Spinal cord (tissue), 10 donors: ENCODE results near the gene RNPS1. TPM values are rescaled to one million over a fixed set of nuclear protein-coding genes. Genes with fewer than 3 reads are reported as not detected.
A peak's percentile ranks its signal among the peaks of the same experiment; 100 is the strongest.

Experiments
- DNase-seq, 6 donors: peaks; one replicate each; pipeline versions ENCODE4 v3.0.0 to v3.0.0-alpha.2; 2013 to 2015; ENCODE audit warnings: low spot score in 6 of 6, low read depth in 4 of 6
- H3K27ac ChIP-seq: one replicate; pipeline ENCODE4 v1.5.1; 2013; ENCODE audit warnings: low read depth, low read length, control low read depth
- H3K27me3 ChIP-seq: one replicate; pipeline ENCODE4 v1.6.1; 2013; ENCODE audit warnings: low read length; ENCODE audit not compliant: control insufficient read depth, insufficient read depth
- H3K36me3 ChIP-seq: one replicate; pipeline ENCODE4 v1.6.1; 2013; ENCODE audit warnings: low read length; ENCODE audit not compliant: control insufficient read depth, insufficient read depth
- H3K4me1 ChIP-seq: one replicate; pipeline ENCODE4 v1.6.1; 2013; ENCODE audit warnings: low read length; ENCODE audit not compliant: control insufficient read depth, insufficient read depth
- H3K4me3 ChIP-seq: one replicate; pipeline ENCODE4 v1.5.1; 2013; ENCODE audit warnings: low read depth, low read length, control low read depth
- H3K9me3 ChIP-seq: one replicate; pipeline ENCODE4 v1.6.1; 2013; ENCODE audit warnings: low read length; ENCODE audit not compliant: control insufficient read depth, insufficient read depth
- WGBS: methylation state at CpG from one replicate; pipeline ENCODE4 v1.1.5; 2013; ENCODE audit warnings: missing lambda C conversion rate; ENCODE audit not compliant: insufficient coverage; 5-methylcytosine and 5-hydroxymethylcytosine counted together
- long read RNA-seq, 4 donors: transcript quantifications; one replicate each; lab custom pipeline, GENCODE V29; 2026
- polyA plus RNA-seq, 2 donors: library from polyadenylated mRNA; unstranded; fragments of 120-200 nt; gene quantifications; one replicate each; pipeline ENCODE4 v1.2.1, GENCODE V29; 2013; ENCODE audit not compliant: insufficient read length in 2 of 2
- total RNA-seq, 2 donors: library from RNA; depleted of rRNA in 1 of 2; stranded (reverse); fragments of 120-200 nt in 1 of 2; fragments of >200 nt in 1 of 2; gene quantifications; one replicate each; pipeline versions ENCODE4 v1.2.3 to v1.2.4, GENCODE V29; 2013 to 2014
- donor health status: healthy.

The RNPS1 gene, protein sequence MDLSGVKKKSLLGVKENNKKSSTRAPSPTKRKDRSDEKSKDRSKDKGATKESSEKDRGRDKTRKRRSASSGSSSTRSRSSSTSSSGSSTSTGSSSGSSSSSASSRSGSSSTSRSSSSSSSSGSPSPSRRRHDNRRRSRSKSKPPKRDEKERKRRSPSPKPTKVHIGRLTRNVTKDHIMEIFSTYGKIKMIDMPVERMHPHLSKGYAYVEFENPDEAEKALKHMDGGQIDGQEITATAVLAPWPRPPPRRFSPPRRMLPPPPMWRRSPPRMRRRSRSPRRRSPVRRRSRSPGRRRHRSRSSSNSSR
- 100 to 1,000 TPM in 1 of 2 donors, 10 to 100 TPM in 1; 72.7 to 109 TPM for total RNA-seq
- 100 to 1,000 TPM; 265 to 285 TPM for polyA plus RNA-seq
- long read RNA-seq, donor 1, transcript RNPS1-203 (8 exons, 2,069 nt) = minor isoform, 10 of 189 reads
- long read RNA-seq, donor 1, transcript RNPS1-220 (7 exons, 2,037 nt) = minor isoform, 10 of 189 reads
- long read RNA-seq, donor 1, transcript RNPS1-217 (7 exons, 1,514 nt) = minor isoform, 16 of 189 reads
- long read RNA-seq, donor 1, transcript RNPS1-202 (8 exons, 2,241 nt) = major isoform, 55 of 189 reads
- long read RNA-seq, donor 1, partial matches to known transcripts = 71 of 189 reads
- long read RNA-seq, donor 1, other reads (novel, unspliced or antisense) = 0 of 189 reads
- long read RNA-seq, donor 2, transcript RNPS1-206 (2 exons, 2,223 nt) = minor isoform, 6 of 47 reads
- long read RNA-seq, donor 2, transcript RNPS1-220 (7 exons, 2,037 nt) = minor isoform, 7 of 47 reads
- long read RNA-seq, donor 2, transcript RNPS1-217 (7 exons, 1,514 nt) = minor isoform, 11 of 47 reads
- long read RNA-seq, donor 2, transcript RNPS1-202 (8 exons, 2,241 nt) = major isoform, 15 of 47 reads
- long read RNA-seq, donor 2, partial matches to known transcripts = 0 of 47 reads
- long read RNA-seq, donor 2, other reads (novel, unspliced or antisense) = 0 of 47 reads
- long read RNA-seq, donor 3, transcript RNPS1-219 (6 exons, 1,685 nt) = minor isoform, 10 of 73 reads
- long read RNA-seq, donor 3, transcript RNPS1-220 (7 exons, 2,037 nt) = minor isoform, 10 of 73 reads
- long read RNA-seq, donor 3, transcript RNPS1-202 (8 exons, 2,241 nt) = major isoform, 24 of 73 reads
- long read RNA-seq, donor 3, transcript RNPS1-217 (7 exons, 1,514 nt) = minor isoform, 12 of 73 reads
- long read RNA-seq, donor 3, partial matches to known transcripts = 9 of 73 reads
- long read RNA-seq, donor 3, other reads (novel, unspliced or antisense) = 0 of 73 reads
- long read RNA-seq, donor 4, transcript RNPS1-217 (7 exons, 1,514 nt) = minor isoform, 6 of 104 reads
- long read RNA-seq, donor 4, transcript RNPS1-206 (2 exons, 2,223 nt) = minor isoform, 7 of 104 reads
- long read RNA-seq, donor 4, transcript RNPS1-220 (7 exons, 2,037 nt) = minor isoform, 26 of 104 reads
- long read RNA-seq, donor 4, transcript RNPS1-202 (8 exons, 2,241 nt) = major isoform, 29 of 104 reads
- long read RNA-seq, donor 4, partial matches to known transcripts = 19 of 104 reads
- long read RNA-seq, donor 4, other reads (novel, unspliced or antisense) = 0 of 104 reads

DNA sequence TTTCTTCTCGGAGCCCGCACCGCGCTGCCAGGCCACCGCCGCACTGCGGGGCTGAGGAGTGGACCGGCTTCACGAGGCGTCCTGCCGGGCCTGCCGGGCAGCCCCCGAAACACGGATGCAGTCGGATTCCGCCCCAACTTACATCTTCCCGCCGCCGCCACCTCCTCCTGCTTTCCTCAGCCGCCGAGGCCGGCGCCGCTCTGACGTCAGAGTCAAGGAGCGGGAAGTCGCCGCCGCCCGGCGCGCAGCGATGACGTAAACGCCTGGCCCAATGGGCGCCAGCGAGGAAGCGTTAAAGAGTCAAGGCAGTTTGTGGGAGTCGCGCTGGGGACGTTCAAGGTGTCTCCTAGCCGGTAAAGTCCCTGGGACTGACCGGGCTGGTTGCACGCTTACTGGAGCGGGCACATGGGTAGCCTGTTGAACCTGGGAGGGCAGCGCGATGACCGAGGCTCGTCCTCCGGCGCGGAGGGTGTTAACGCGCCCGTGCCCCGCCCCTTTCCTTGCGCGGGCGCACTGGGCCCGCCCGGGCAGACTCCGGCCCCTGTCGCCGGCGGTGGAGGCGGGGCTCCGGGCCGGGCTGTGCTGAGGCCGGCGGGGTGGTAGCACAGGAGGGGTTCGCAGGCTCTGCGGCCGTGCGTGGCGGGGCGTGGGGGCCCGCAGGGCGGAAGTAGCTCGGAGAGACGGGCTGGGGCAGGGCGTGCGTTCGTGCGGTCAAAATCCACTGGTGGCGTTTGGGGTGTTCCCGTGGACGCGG lies at the start of gene RNPS1:
TSS of gene RNPS1 (minus strand) at position 214 of the 754 bp plus-strand sequence. CDS start 3,483 bp downstream, outside the sequence.
- under 1% methylated on average over 88 of the region's 88 CpGs for WGBS
- no peaks in the 10 kb centered on the region for H3K9me3 ChIP-seq
- peak within 1 kb of the TSS; percentile 82 for H3K4me3 ChIP-seq
- H3K27ac ChIP-seq = peak within 1 kb of the TSS; percentile 98
- peak; percentile 96 to 99 (median 98) for DNase-seq
- H3K27me3 ChIP-seq = no peaks in the 10 kb centered on the region
- H3K36me3 ChIP-seq = peaks cover 44% of the 10 kb centered on the region
- H3K4me1 ChIP-seq = peaks cover 49% of the 10 kb centered on the region

DNA sequence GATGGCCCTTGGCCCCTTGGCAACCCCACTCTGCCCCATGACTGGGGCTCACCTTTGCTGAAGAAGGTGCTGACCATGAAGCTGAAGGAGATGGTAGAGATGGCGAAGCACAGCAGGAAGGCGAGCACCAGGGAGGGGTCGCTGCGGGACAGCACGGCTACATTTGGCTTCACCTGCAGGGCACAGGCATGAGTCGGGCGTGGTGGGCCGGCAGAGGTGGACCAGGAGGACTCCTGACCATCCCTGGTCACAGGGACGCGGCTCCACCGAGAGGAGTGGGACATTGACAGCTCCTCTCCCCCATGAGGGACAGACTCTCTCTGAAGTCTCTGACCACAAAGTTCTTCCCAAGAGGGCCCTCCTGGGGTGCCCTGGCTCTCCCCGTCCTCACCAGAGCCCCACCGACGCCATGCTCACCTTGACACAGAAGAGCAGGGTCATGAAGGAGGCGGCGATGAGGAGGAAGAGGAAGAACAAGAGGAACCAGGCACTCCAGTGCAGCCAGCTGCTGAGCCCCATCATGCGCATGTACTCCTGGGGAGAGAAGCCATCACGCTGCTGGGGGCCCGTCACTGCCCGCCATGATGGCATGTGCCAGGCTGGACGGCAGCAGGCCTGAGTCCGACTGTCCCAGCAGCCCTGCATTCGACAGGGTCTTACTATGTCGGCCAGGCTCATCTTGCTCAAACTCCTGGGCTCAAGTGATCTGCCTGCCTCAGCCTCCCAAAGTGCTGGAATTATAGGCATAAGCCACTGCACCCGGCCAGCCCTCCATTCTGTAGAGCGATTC lies 49.5 kb upstream of the RNPS1 start:
- peaks cover 70% of the 10 kb centered on the region for H3K36me3 ChIP-seq
- no peak for DNase-seq
- H3K9me3 ChIP-seq = no peaks in the 10 kb centered on the region
- no peak overlapping the region for H3K4me3 ChIP-seq
- 92% methylated on average over 26 of the region's 26 CpGs for WGBS
- H3K4me1 ChIP-seq = no peaks in the 10 kb centered on the region
- no peak overlapping the region for H3K27ac ChIP-seq
- no peaks in the 10 kb centered on the region for H3K27me3 ChIP-seq

DNA sequence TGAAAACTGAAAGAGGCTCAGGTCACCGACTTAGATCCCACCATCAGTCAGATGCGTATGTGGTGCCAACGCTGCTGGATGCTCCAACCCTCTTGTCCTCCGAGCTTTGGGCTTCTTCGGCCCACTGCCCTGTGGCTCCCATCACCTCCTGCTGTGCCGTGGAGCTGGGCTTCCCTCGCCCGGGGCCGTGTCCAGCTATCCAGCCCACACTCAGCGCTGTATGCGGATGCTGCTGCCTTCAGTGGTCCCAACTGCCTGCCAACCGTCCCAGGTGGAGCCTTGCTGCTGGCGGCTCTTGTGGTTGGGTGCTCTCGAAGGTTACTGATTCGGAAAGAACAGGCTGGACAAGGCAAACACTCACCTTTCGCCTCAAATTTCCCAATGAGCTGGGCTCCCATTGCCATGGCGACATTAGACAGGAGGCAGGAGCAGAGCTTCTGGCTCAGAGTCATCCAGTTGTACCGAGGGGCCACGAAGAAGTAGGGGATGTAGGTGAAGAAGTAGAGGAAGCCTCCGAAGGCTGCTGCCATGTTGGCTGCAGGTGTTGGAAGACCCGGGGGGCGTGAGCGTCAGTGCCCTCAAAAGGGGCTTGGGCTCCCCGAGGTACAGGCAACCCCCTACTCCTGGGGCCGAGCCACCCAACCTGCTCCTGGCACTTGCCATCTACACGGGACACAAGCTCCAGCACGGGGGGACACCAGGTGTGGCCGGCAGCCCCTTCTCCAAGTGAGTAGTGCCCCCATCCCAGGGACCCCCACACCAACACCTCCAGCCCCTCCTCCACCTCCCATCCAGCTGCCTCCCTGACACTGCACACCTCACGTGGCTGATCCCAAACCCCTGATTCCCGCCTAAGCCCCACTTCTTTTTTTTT lies 40.4 kb upstream of the RNPS1 start:
- H3K27ac ChIP-seq = no peak overlapping the region
- H3K36me3 ChIP-seq = peaks cover 70% of the 10 kb centered on the region
- H3K4me3 ChIP-seq = no peak overlapping the region
- 95% methylated on average over 29 of the region's 30 CpGs for WGBS
- H3K4me1 ChIP-seq = no peaks in the 10 kb centered on the region
- no peaks in the 10 kb centered on the region for H3K9me3 ChIP-seq
- no peak for DNase-seq
- no peaks in the 10 kb centered on the region for H3K27me3 ChIP-seq

DNA sequence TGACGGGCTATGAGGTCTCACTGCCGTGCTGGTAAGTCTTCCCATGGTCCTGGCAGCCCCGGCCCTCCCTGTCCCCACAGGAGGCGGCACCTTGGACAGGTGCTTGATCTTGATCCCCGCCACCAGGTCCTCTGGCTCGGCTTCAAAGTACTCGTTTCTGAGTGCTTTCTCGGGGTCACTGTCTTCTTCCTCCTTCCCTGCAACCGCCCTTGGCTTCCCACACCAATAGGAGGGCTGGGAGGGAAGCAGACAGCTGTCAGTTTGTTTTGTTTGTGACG lies 31.9 kb upstream of the RNPS1 start:
- DNase-seq = no peak
- WGBS = 56% methylated on average over 5 of the region's 10 CpGs
- Histone ChIP-seq H3K27ac (no peak overlapping the region), H3K4me3 (no peak overlapping the region), H3K36me3 (peaks cover 82% of the 10 kb centered on the region), H3K27me3 (no peaks in the 10 kb centered on the region), H3K9me3 (no peaks in the 10 kb centered on the region), H3K4me1 (no peaks in the 10 kb centered on the region)

DNA sequence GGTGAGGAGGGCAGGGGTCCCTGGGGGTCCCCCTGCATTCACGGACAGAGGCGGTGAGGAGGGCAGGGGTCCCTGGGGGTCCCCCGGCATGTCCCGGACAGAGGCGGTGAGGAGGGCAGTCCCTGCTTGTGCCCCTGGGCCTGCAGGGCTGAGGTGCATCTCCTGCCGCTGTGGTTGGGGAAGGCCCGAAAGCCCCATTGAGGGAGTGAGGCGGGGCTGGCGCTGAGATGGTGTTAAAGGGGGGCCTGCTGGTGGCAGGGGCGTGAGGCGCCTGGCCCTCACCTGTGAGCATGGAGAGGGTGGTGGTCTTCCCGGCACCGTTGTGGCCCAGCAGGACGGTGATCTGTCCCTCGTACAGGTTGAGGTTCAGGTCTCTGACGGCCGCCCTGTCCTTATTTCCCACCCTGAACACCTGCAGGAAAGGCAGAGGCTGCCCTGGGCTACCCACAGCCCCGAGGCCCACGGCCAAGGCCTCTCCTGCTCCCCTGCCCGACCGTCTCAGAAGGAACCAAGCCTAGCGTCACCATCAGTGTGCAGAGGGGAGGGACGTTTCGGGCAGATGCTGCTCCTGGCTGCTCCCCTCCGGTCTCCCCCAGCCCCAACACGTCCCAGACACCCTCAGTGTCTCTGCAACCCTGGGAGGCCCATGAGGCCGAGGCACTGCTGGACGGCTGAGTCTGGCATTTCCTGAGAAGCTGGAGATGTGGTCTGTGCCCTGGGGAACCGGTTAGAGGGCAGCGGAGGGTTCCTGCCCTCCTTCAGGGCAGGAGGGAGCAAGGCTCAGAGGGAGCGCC lies 31.4 kb upstream of the RNPS1 start:
- no peak overlapping the region for H3K4me3 ChIP-seq
- WGBS = 84% methylated on average over 25 of the region's 31 CpGs
- H3K27me3 ChIP-seq = no peaks in the 10 kb centered on the region
- no peaks in the 10 kb centered on the region for H3K4me1 ChIP-seq
- H3K9me3 ChIP-seq = no peaks in the 10 kb centered on the region
- no peak for DNase-seq
- no peak overlapping the region for H3K27ac ChIP-seq
- H3K36me3 ChIP-seq = peaks cover 86% of the 10 kb centered on the region

DNA sequence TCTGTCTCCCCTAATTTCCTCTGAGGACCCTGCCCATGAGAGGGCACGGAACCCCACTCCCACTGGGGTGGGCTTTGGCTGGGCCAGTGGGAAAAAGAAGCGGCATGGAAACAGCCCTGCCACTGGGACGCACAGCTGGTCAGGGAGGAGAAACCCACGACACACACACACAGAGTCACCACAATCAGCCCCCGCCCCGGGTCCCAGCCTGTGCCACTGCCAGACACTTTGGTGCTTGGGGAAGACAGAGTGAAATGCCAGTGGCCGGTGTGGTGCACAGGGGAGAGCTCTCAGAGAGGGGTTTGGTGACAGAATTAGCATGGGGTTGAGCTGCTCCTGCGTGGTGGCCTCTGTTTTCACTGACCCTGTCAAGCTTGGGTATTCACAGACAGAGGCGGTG lies 30.7 kb upstream of the RNPS1 start:
- WGBS = 90% methylated on average over 5 of the region's 9 CpGs
- no peak overlapping the region for H3K4me3 ChIP-seq
- no peak for DNase-seq
- no peaks in the 10 kb centered on the region for H3K27me3 ChIP-seq
- no peaks in the 10 kb centered on the region for H3K4me1 ChIP-seq
- H3K36me3 ChIP-seq = peaks cover 86% of the 10 kb centered on the region
- H3K9me3 ChIP-seq = no peaks in the 10 kb centered on the region
- H3K27ac ChIP-seq = no peak overlapping the region

DNA sequence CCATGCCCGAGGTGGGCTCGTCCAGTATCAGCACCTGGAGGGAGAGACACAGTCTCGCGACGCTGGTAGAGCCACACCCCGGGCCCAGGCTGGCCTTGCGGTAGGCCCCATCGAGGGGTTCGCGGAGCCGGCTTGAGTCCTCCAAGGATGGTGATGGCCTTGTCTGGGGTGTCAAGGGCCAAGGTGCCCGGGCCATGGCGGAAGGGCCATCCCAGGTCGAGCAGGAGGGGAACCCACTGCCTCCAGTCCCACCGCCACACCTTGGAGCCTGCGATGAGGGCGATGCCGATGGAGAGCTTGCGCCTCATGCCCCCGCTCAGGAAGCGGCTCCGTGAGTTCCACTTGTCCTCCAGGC lies 29.6 kb upstream of the RNPS1 start:
- 96% methylated on average over 22 of the region's 22 CpGs for WGBS
- DNase-seq = no peak
- peaks cover 91% of the 10 kb centered on the region for H3K36me3 ChIP-seq
- no peak overlapping the region for H3K4me3 ChIP-seq
- no peaks in the 10 kb centered on the region for H3K27me3 ChIP-seq
- no peak overlapping the region for H3K27ac ChIP-seq
- H3K9me3 ChIP-seq = no peaks in the 10 kb centered on the region
- H3K4me1 ChIP-seq = no peaks in the 10 kb centered on the region
